GM21737 (cell line): Measurements from ENCODE around the gene MMP19.

Experiments
- ATAC-seq: cut with Tn5 transposase; IDR thresholded peaks from one replicate; pipeline ENCODE4 v1.9.1; 2021; ENCODE audit warnings: mild to moderate bottlenecking, moderate library complexity; ENCODE audit not compliant: unreplicated experiment

The MMP19 gene

DNA sequence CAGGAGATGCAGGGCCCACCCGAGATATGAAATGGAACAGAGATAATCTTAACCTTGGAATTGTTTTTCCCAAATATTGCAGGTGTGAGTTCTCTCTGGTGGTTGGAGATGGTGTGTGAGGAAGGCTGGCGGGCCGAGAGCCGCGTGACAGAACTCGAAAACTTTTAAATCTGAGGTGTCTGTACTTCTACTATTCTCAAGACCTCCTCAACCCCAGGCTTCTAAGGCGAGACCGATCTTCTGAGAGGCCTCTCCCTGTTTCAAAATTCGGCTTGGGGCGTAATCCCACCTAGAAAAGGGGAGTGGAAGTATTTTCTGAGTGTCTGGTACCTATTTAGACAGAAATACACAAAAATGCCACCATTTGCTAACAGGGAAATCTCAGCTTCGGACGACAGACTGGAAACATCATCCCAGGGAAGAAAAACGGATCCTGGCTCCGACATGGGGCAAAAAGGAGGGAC is 25.8 kb downstream of the MMP19 start:
- ATAC-seq, result no peak

DNA sequence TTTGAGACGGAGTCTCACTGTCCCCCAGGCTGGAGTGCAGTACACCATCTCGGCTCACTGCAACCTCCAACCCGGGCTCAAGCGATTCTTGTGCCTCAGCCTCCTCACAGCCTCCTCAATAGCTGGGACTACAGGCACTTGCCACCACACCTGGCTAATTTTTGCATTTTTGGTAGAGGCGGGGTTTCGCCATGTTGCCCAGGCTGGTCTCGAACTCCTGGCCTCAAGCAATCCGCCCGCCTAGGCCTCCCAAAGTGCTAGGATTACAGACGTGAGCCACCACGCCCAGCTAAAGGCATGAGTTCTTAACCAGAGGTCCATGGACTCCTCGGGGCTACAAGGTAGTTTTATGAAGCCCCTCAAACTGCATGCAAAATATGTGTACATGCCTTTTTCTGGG is 27.3 kb downstream of the MMP19 start:
- ATAC-seq, result no peak

DNA sequence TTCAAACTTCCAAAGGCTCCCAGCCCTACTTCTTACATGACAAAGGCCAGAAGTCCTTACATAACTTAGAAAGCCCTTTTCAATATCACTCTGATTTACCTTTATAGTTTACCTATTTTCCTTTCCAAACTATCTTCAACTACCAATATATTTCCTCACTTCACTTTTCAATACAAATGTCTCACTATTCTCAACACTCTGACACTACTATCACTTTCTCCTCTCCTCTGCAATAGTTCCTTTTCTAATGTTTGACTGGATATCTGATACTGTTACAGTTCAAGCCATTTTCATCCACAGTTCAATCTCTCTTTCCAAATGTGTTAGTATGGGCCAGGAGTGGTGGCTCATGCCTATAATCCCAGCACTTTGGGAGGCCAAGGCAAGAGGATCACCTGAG is 28.5 kb downstream of the MMP19 start:
- no peak for ATAC-seq

DNA sequence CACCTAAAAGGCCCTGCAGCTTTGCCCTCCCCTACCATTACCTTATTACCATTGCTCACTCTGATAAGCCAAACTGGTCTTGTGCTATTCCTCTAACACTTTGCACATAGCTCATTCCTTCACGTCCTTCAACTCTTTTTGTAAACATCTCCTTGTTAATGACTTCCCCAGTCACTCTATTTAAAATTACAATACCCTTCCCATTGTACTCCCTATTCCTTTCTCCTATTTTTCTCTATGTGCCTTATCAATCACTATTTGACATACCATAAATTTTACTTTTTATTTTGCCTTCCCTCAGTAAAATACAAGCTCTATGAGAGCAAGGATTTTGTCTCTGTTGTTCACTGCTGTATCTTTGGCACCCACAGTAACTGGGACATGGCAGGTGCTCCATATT is 30.6 kb downstream of the MMP19 start:
- no peak for ATAC-seq

DNA sequence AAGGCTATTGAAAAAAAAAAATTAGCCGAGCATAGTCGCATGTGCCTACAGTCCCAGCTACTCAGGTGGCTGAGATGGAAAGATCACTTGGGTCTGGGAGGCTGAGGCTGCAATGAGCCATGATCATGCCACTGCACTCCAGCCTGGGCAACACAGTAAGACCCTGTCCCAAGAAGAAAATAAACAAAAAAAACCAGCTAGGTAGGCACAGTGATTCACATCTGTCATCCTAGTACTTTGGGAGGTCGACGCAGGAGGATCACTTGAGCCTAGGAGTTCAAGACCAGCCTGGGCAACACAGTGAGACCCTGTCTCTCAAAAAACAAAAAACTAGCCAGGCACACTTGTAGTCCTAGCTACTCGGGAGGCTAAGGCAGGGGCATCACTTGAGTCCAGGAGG is 33.5 kb downstream of the MMP19 start:
- ATAC-seq, result no peak

DNA sequence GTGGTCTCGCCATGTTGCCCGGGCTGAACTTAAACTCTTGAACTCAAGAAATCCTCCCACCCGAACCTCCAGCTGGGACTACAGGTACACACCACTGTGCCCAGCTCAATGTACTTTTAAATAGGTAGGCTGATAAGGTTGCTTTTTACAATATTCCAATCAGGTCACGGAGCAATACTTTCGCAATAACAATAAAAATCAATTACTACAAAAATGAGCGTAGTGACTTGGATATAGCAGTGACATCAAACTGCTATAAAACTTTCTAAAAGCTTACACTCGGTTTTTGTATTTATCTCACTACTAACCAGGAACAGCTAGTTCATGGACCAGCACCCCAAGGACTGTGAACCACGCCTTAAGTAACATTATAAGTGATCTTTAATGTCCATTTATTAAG is 35.8 kb downstream of the MMP19 start:
- ATAC-seq, result no peak

DNA sequence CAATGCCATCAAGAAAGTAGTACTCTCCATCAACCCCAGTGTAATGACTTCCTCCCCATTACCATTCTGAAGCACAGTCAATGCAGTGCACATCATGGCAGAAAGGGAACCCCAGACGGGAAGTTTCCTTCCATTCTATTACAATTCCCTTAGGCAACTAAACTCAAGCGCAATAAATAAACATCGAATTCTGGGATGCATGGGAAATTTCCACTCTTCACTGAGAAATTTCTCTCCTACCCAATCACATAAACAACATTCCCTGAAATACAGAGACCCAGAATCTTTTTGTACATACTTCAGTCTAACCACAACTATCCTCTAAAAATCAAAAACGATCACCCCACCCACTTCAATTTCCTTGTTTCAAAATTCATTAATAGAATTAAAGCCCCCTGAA is 45.2 kb downstream of the MMP19 start:
- ATAC-seq, result no peak

DNA sequence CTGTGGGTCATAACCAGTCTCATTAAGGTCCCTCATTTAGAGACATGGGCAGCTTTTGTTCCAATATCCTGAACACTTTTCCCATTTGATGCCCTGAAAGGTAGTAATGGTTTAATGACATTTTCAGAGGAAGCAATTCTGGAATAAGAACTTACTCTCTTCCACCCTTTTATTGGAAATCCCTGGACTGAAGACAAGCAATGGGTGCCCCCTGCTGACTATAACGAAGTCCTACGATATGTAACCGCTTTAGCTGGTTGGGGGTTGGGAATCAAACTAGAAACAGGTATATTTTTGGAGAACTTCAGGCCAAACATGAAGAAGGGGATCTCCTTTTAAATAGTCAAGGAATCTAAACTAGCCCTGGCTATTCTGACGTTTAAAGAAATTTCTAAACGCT is 45.7 kb downstream of the MMP19 start:
- ATAC-seq, result no peak

DNA sequence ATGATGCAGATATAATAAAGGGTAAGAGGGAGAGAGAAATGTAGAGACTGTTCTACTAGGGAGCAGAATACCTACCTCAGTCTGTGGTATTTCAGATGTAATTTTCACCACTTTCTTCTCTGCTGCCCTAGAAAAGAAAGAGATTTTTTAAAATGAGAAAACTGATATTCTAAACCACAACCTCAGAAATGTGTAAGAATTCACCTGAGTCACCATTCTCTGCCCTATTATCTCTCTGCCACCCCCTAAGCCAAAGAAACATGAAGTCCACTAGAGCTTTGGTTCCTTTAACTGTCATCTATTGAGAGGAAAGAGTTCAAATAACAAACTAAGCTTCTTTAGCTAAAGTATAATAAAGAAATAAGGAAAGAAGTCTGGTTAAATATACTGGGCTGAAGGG is 46.8 kb downstream of the MMP19 start:
- ATAC-seq, result no peak

DNA sequence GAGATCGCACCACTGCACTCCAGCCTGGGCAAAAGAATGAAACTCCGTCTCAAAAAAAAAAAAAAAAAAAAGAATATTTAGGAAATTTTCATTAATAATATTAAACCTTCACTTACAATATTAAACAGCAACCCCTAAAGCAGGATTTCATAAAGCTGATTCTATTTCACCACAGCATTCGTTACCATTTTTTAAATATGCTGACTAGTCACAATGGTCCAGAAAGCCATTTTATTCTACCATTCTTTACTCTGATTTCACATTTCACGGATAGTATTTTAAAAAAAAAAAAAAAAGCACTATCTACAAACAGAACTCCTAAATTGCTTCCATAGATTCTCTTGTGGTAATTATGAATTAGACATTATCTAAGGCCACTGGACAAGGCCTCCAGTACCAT is 52.8 kb downstream of the MMP19 start:
- no peak for ATAC-seq

DNA sequence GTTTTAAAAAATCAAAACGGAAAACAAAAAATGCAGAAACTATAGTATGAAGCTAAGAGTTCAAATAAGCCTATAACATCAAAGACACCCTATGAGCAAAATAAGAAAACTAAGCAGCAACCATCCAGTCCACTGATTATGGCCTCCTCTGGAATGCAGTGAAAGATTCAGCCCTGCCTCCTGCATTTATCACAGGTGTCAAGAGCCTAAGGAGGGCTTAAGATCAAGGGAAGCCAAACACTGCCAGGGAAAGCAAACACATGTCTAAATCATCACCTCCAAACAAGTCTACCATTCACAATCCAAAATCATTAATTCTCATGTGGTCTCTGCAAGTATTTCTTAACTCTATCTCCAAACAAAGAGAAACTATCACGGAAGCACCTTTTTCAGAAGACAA is 53.6 kb downstream of the MMP19 start:
- no peak for ATAC-seq

DNA sequence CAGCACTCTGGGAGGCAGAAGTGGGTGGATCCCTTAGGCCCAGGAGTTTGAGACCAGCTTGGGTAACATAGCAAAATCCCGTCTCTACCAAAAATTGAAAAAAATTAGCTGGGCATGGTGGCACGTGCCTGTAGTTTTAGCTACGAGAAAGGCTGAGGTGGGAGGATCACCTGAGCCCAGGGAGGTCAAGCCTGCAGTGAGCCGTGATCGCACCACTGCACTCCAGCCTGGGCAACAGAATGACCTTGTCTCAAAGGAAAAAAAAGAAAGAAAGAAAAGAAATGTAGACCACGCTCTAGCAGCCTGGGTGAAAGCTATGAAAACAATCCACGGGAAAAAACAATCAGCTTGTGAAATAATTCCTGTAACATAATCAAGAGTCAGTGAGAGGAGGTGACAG is 54.2 kb downstream of the MMP19 start:
- no peak for ATAC-seq
